Chondrocyte (in vitro differentiated cells): Measurements from ENCODE around the gene SHB. TPM values are rescaled to one million over a fixed set of nuclear protein-coding genes. Genes with fewer than 3 reads are reported as not detected.

ENCODE experiments used
- DNase-seq: peaks from one replicate; pipeline ENCODE4 v3.0.0; 2021; ENCODE audit warnings: mixed read lengths, low spot score
- H3K27ac Mint-ChIP-seq: one replicate; pipeline ENCODE4 v1.8.0; 2021; ENCODE audit warnings: mild to moderate bottlenecking, moderate library complexity, mixed read lengths; ENCODE audit not compliant: unreplicated experiment
- H3K27me3 Mint-ChIP-seq: 2 replicates; pipeline ENCODE4 v1.8.0; 2021; ENCODE audit warnings: low read depth, mixed read lengths
- H3K36me3 Mint-ChIP-seq: 2 replicates; pipeline ENCODE4 v1.8.0; 2021; ENCODE audit warnings: low read depth, mixed read lengths
- H3K4me1 Mint-ChIP-seq: 2 replicates; pipeline ENCODE4 v1.8.0; 2021; ENCODE audit warnings: low read depth, mild to moderate bottlenecking, mixed read lengths
- H3K4me3 Mint-ChIP-seq: one replicate; pipeline ENCODE4 v1.8.0; 2021; ENCODE audit warnings: mild to moderate bottlenecking, moderate library complexity, mixed read lengths; ENCODE audit not compliant: unreplicated experiment
- H3K9me3 Mint-ChIP-seq: 2 replicates; pipeline ENCODE4 v1.8.0; 2021; ENCODE audit warnings: low read depth, mixed read lengths
- CTCF ChIP-seq: fragments of 200-600 bp; sonication (generic); IDR thresholded peaks from 2 replicates; pipeline ENCODE4 v1.5.0; 2021; ENCODE audit warnings: antibody characterized with exemption, mild to moderate bottlenecking, moderate library complexity
- total RNA-seq: library from RNA; stranded (reverse); gene quantifications from 3 replicates; pipeline ENCODE4 v1.2.1, GENCODE V29; 2021

SHB gene
- total RNA-seq, 1 donor from 2014 or later = 23.8 TPM

DNA sequence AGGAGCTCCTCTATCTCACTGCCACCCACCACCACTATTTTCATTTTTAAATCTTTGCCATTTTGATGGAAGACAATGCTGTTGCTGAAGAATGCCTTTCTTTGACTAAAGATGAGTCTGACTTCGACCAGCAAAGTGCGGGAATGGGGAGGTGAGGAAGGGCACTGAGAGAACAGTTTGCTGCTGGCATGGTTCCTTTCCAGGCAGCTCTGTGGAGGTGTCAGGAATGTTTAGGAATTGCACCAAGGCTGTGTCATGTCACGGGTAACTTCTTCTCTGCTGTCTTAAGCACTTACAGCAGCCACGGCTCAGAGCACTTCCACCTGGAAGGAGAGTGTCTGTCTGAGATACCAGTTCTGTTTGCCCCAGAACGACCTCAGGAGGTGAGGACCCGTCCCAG is 41.4 kb upstream of the SHB start:
- no peaks in the 10 kb centered on the region for H3K36me3 Mint-ChIP-seq
- DNase-seq = no peak
- no peak for TF ChIP-seq CTCF
- no peak overlapping the region for H3K27ac Mint-ChIP-seq
- H3K27me3 Mint-ChIP-seq = peaks cover 18% of the 10 kb centered on the region
- no peaks in the 10 kb centered on the region for H3K9me3 Mint-ChIP-seq
- no peak overlapping the region for H3K4me3 Mint-ChIP-seq
- H3K4me1 Mint-ChIP-seq = no peaks in the 10 kb centered on the region

DNA sequence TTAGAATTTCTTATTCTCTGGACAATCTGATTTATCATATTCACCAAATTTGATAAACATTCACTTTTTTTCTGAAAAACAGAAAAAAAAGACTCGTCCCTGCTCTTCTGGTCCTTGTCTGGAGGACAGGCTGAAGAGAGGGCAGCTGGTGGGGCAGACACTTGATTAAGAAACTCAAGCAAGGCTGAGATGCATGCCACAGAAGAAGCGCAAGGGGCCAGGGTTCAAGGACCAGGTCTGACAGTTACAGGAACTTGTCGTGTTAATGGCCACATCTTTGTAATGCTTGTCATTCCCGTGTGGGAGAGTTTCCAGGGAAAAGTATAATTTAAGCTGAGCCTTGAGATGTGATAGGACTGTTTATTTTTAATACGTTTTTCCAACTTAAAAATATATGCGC is 40.6 kb upstream of the SHB start:
- Mint-ChIP-seq H3K27ac (no peak overlapping the region), H3K36me3 (no peaks in the 10 kb centered on the region), H3K27me3 (peaks cover 10% of the 10 kb centered on the region), H3K4me1 (no peaks in the 10 kb centered on the region), H3K4me3 (no peak overlapping the region), H3K9me3 (no peaks in the 10 kb centered on the region)
- DNase-seq = no peak
- TF ChIP-seq CTCF = no peak

GRCh38 chr9:38108326-38108725 is 39.3 kb upstream of the SHB start:
- Mint-ChIP-seq H3K36me3 (no peaks in the 10 kb centered on the region), H3K27ac (no peak overlapping the region), H3K4me1 (no peaks in the 10 kb centered on the region), H3K4me3 (no peak overlapping the region), H3K9me3 (no peaks in the 10 kb centered on the region), H3K27me3 (peaks cover 14% of the 10 kb centered on the region)
- no peak for TF ChIP-seq CTCF
- DNase-seq = no peak

DNA sequence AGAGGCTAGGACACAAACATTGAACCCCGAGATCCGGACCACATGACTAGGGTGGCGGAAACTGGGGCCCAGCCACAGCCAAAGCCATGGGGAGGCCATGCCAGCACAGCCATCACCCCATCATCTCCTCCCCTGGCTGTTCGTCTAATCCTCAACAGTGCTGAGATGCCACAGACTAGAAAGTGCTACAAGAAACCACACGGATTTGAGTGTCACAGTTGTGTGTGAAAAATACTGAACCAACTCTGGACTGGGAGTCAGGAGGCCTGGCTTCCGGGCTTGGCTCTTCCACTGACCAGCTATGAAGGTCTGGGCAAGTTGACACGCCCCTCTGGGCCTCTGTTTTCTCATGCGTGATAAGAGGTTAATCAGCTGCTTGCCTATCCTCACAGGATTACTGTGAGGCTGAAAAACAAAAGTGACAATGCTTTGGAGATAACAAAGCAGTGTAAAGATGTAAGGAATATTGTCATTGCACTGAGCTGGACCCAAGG is 38.8 kb upstream of the SHB start:
- H3K27ac Mint-ChIP-seq = no peak overlapping the region
- no peak for DNase-seq

DNA sequence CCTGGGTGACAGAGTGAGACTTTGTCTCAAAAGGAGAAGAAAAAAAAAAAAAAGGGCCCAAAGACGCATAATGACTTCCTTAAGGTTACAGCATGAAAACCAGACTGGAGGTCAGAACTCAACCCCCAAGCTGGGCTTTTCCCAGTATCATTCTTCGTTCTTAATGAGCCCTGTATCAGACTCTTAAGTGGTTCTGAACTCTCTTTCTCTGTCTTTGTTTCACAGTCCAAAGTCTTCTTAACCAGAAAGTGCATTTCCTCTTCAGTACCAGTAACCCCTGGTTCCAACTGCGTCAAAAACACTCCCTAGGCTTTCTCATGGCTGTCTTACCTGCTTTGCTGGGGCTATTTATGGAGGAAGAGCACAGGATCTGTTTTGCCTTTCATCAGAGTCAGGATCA is 38.4 kb upstream of the SHB start:
- H3K27ac Mint-ChIP-seq = no peak overlapping the region
- H3K36me3 Mint-ChIP-seq = no peaks in the 10 kb centered on the region
- H3K9me3 Mint-ChIP-seq = no peaks in the 10 kb centered on the region

More for the DNA sequence above, 38.8 kb upstream of the SHB start:
- no peaks in the 10 kb centered on the region for H3K4me1 Mint-ChIP-seq
- H3K36me3 Mint-ChIP-seq = no peaks in the 10 kb centered on the region
- no peak for TF ChIP-seq CTCF
- H3K27me3 Mint-ChIP-seq = peaks cover 14% of the 10 kb centered on the region
- no peak overlapping the region for H3K4me3 Mint-ChIP-seq
- H3K9me3 Mint-ChIP-seq = no peaks in the 10 kb centered on the region

More for the DNA sequence above, 38.4 kb upstream of the SHB start:
- Mint-ChIP-seq H3K4me3 (no peak overlapping the region), H3K4me1 (no peaks in the 10 kb centered on the region), H3K27me3 (peaks cover 11% of the 10 kb centered on the region)
- DNase-seq = no peak
- TF ChIP-seq CTCF = no peak
